ENCODE data around the gene RTF1.
"Not testable (repeated sequence)": the region's sequence is repeated elsewhere in the genome, so short reads cannot be mapped to it uniquely, and the experiment has no call there.

The RTF1 gene

DNA sequence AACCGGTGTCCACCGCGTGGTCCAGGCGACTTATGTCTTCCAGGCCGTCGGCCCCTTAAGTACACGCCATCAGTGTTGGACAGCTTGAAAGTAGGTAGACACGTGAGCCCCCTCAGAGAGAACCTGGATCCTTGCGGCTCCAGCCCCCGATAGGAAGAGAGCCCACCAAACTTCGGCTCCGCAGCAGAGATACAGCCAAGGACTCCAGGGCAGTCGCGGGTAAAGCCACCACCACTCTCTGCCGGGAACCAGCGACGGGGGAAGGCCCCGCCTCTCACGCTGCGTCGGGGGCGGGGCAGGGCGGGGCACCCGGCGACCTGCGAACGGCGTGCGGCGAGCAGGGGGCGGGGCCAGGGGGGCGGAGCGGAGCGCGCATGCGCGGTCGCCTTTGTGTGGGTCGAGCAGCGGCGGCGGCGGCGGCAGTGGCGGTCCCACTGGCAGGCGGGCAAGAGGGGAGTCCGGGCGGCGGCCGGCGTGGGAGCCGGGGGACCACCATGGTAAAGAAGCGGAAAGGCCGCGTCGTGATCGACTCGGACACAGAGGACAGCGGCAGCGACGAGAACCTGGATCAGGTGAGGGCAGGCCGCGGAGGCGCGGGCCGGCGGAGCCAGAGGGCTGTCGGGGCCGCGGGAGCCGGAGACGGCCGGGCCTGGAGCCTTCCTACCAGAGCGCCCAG, at the start of gene RTF1:
TSS of gene RTF1 (plus strand) at position 354 of the 676 bp plus-strand sequence. CDS start at position 375, 21 bp downstream.
- peak; percentile 98 for DNase-seq

- DNase-seq = no peak
Observed at GRCh38 chr15:41367418-41367817, 49.5 kb upstream of the RTF1 start.

DNA sequence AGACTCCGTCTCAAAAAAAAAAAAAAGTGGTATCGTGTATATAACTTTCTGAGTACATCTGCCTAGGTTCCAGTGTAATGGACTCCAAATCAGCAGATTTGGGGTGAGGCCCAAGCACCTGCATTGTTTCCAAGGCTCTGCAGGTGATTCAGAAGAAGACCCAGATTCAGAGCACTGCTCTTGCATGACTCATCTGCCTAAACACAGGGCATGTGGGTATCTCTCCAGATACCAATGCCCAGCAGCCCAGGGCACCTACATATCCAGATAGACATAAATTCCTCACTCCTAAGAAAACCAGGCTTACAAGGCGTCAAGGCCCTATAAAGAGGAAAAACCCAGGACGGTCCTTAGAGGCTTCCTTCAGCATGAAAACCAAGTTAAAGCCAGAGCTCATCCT, 38.9 kb upstream of the RTF1 start:
- no peak for DNase-seq

DNA sequence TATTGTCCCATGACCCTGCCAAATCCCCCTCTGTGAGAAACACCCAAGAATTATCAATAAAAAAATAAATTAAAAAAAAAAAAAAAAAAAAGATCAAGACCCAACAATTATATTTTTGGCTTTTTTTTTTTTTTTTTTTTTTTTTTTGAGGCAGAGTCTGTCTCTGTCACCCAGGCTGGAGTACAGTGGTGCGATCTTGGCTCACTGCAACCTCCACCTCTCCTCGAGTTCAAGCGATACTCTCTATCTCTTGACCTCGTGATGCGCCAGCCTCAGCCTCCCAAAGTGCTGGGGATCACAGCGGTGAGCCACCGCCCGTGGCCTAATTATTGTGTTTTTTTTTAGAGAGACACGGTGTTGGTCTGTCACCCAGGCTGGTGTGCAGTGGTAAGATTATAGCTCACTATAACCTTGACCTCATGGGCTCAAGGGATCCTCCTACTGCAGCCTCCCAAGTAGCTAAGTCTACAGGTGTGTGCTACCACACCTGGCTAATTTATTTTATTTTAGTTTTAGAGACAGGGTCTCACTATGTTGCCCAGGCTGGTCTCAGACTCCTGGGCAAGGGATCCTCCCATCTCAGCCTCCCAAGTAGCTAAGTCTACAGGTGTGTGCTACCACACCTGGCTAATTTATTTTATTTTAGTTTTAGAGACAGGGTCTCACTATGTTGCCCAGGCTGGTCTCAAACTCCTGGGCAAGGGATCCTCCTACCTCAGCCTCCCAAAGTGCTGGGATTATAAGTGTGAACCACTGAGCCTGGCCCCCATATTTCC, 32.7 kb upstream of the RTF1 start:
- not testable (repeated sequence) for DNase-seq

DNA sequence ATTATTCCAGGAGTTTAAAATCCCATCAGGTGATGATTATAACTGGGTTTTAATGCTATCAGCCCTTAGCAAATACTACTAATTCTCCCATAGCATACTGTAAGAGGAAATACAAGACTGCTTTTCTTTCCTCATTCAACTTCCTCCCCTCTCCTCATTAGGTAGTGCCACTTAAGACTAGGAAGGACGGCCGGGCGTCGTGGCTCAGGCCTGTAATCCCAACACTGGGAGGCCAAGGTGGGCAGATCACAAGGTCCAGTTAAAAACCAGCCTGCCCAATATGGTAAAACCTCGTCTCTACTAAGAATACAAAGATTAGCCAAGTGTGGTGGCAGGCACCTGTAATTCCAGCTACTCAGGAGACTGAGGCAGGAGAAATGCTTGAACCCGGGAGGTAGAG, 29.2 kb upstream of the RTF1 start:
- no peak for DNase-seq

DNA sequence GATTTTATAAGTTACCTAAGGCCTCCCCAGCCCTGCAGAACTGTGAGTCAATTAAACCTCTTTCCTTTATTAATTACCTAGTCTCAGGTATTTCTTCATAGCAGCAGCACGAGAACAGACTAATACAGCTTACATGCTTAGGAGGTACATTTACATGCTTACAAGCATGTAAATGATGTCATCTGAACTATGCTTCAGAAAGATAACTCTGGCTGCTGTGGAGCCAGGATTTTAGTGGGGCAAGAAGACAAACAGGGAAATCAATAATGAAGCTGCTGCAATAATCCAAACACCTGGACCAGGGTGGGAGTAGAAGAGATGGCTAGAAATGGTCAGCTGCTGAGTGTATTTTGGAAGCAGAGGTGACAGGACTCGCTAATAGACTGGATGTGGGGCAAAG, 24.2 kb upstream of the RTF1 start:
- no peak for DNase-seq

- DNase-seq = no peak
Observed at GRCh38 chr15:41394924-41395323, 22.0 kb upstream of the RTF1 start.

DNA sequence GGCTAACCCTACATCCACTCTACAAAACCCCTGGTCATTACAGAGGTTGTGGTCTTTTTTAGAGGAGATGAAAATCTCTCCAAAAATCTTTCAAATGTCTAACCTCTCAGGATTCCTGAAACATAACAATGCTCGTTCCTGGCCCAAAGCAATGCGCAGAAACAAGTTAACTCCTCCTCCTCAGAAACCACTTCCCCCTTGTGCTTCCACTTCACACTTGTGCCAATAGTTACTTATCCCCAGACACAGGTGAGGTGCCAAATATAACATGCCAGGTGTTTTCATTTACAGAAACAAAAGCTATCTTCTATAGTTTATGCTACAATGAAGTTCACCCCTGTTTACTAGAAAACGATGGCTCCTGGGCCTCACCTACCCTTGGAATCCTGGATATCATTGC, 20.8 kb upstream of the RTF1 start:
- no peak for DNase-seq

DNA sequence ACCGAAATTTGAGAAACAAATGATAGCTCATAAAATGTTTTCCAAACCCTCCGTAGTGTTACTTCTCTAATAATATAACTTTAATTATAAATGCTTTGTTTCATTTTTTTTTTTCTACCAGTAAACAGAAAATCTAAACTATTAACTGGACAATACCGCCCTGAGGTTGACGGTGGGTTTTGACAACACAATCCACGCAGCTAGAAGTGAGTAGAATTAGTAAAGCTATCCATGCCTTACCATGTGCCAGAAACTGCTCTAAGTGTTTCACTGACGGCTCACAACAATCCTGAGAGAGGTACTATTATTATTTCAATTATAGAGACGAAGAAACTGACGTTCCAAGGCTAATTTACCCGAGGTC, 15.0 kb upstream of the RTF1 start:
- DNase-seq = no peak

DNA sequence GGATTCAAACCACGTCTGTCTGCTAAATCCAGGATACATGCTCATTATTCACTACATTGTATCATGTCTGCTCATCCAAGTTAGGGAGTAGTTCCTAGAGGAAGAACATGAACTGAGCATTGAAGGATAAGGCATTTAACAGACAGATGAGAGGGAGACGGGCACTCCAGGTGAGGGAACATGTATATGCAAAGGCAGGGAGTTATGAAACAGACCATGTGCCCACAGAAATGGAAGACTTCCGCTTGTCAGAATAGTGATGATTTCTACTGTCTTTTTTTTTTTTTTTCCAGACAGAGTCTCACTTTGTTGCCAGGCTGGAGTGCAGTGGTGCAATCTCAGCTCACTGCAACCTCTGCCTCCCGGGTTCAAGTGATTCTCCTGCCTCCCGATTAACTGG, 9.6 kb upstream of the RTF1 start:
- no peak for DNase-seq

GRCh38 chr15:41408234-41408641, 8.7 kb upstream of the RTF1 start:
- no peak for DNase-seq

DNA sequence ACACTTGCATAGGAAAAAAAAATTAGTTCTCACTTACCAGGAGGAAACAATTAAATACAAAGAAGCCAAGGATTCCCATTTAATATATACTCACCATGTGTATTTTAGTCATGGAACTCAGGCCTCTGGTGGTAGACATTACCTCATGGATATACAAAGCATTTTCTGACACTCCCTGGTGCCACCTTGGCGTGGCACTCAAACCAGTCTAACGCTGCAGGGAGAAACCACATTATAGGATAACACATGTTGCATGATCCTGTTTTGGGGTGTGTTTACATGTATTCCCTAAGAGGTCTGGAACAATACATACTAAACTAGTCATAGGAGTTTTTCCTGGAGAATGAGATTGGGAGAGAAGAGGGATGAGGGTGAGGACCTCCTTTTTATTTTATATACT, 5.9 kb upstream of the RTF1 start:
- DNase-seq = no peak

GRCh38 chr15:41411441-41411840, 5.5 kb upstream of the RTF1 start:
- DNase-seq = no peak

GRCh38 chr15:41416128-41416741, 660 bp upstream of the RTF1 start:
- DNase-seq = no peak

GRCh38 chr15:41417418-41418195, 712 bp downstream of the RTF1 start:
- DNase-seq = peak; percentile 24

GRCh38 chr15:41423979-41424659, 7.2 kb downstream of the RTF1 start:
- DNase-seq = no peak

GRCh38 chr15:41424809-41425208, 7.9 kb downstream of the RTF1 start:
- DNase-seq = no peak

DNA sequence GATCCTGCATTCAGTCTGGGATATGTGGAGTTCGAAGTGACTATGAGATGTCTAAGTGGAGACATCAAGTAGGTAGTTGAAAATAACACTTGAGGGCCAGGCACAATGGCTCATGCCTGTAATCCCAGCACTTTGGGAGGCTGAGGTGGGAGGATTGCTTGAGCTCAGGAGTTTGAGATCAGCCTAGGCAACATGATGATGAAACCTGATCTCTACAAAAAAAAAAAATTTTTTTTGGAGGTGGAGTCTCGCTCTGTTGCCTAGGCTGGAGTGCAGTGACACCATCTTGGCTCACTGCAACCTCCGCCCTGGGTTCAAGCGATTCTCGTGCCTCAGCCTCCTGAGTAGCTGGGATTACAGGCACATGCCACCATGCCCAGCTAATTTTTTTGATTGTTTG, 9.0 kb downstream of the RTF1 start:
- DNase-seq = not testable (repeated sequence)

- no peak for DNase-seq
Observed at GRCh38 chr15:41429003-41429890, 12.4 kb downstream of the RTF1 start.

GRCh38 chr15:41435037-41435786, 18.3 kb downstream of the RTF1 start:
- DNase-seq = no peak

DNA sequence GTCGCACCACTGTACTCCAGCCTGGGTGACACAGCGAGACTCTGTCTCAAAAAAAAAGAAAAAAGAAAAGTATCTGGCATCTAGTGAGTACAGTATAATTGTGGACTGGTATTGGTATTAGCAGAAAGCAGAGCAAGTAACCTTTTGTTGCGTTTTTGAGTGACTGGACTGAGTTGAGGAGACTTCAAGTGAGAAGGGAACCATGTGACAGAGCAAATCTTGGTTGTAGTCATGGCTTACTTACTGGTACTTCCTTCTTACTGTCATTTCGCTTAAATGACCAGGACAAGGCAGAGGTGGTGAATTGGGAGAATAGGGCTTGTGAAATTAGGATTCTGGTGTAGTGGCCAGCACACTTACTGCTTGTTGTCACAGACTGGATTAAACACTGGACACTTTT, 20.6 kb downstream of the RTF1 start:
- DNase-seq = no peak
